GM18511 (cell line): ENCODE measurements around the gene OR11G2.
"Not testable (repeated sequence)": the region's sequence is repeated elsewhere in the genome, so short reads cannot be mapped to it uniquely, and the experiment has no call there.

Experiments
- ATAC-seq: cut with Tn5 transposase; IDR thresholded peaks from one replicate; pipeline ENCODE4 v1.9.1; 2021; ENCODE audit warnings: mild to moderate bottlenecking, moderate library complexity; ENCODE audit not compliant: unreplicated experiment

Gene OR11G2

DNA sequence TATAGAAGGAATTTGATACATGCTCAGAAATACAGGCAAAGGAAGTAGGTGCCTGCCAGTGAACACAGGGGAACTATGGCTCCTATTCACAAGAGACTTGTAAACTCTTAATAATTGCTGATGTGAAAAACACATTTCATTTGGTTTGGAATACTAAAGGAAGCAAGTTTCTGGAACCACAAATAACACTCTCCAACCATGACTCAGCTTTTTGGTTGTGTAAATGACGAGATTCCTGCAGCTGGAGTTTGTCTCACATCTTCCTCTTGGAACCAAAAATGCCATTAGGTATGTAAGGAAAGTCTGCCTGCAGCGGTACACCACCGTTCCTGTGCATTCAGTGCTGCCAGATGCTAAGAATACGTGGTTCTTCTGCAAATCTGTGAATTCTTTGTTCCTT is 28.3 kb downstream of the OR11G2 start:
- ATAC-seq = no peak

DNA sequence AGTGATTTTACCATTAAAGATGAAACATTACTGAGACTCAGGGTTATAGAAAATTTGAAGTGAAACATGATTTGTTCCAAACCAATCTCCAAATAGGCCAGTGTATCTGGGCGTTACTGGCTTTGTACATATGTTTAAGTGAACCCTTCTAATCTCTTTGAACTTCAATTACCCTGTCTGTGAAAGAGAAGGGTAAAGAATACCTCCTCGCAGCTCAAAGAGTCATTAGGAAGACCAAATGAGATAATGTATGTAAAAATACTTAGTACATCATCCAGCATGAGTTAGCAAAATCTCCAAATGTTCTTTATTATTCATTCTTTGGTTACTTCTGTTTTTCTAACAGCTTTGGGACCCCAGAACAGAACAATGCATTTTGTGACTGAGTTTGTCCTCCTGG is 32.7 kb downstream of the OR11G2 start, which contains the start of gene OR11H6:
Gene OR11H6 (plus strand): TSS at position 301 of the 400 bp plus-strand sequence. CDS start 0 bp downstream, at position 301.
- no peak for ATAC-seq

DNA sequence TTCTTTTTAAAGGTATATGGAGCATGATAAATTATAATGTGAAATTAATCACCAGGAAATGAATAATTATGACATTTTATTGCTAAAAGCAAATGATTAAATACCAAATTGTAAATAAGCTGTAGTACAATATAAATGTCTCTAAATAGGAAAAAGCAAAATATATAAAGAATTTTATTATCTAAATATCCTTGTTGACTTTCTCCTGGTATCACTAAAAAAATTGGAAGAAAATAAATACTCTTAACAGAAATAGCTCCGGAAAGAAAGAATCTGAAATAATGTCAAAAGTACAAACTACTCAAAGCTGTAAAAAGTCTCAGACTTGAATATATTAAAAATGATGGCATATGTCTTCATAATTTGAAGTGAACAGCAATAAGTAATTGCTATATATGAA is 38.0 kb downstream of the OR11G2 start, which contains the start of gene OR11H7:
Gene OR11H7 (plus strand): TSS at position 301 of the 400 bp plus-strand sequence.
- ATAC-seq = no peak

GRCh38 chr14:20235415-20235814 is 44.7 kb downstream of the OR11G2 start:
- ATAC-seq = not testable (repeated sequence)

- no peak for ATAC-seq
These were observed 57.0 kb downstream of the OR11G2 start for GRCh38 chr14:20247646-20248246.
